NCI-H1694 (cell line): ENCODE data around the gene TCERG1L.

Experiments used
- DNase-seq: peaks from one replicate; lab custom pipeline; 2025; lab: John Stamatoyannopoulos, UW

Gene TCERG1L

DNA sequence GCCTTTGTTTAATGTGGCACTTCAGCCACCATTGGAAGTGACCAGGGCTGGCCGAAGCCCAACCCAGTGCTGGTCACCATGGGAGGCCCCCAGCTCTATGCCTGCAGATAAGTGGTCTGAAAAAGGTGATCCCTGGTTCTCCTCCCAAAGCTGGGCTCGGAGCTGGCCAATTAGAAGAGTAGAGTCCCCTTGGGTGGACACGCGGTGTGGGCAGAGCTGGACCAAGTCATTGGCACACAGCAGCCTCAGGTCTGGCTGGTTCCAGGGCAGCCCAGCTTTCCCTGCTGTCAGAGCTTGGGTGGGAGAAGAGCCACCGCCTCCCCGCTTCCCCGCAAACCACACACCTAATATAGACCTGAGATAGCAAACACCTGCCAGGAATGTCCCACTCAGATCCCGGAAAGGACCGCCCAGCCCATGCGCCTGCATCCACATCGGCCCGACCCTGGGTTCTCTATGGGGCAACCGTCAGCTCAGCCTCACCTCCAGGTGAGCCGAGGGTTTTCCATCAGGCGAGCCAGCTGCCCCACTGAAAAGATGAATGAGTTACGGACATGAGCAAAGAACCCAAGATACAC is 84.3 kb downstream of the TCERG1L start:
- DNase-seq, result no peak

DNA sequence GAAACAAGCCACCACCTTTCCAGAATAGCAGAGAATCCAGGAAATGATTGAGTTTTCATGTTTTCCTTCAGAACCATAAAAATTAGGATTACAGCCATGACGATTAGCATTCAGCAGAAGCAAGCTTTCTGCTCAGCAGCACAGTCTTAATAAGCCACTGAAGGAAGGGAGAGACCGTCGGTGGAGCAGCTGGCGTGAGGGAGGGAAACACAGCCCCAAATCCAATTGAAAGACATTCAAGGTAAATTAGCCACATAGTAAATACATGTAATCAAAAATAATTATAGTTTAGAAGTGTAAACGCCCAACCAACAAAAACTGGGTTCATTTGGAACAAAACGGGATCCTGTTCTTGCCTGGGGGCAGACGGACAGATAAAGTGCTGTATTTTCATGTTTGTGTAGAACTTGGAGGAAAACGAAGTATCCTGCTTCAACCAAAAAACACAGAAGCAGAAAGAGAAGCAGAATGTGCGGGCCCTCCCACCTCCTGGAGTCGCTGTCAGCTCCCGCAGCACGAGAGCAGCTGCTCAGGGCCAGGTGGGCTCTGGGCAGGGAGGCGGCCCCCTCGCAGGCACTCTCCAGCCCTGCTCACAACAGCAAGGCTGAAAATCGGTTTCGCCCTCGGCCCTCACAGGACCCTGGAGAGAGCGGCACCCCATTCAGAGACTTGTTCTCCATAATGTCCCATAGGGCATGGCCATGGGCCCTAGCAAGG is 84.9 kb downstream of the TCERG1L start:
- DNase-seq, result no peak

DNA sequence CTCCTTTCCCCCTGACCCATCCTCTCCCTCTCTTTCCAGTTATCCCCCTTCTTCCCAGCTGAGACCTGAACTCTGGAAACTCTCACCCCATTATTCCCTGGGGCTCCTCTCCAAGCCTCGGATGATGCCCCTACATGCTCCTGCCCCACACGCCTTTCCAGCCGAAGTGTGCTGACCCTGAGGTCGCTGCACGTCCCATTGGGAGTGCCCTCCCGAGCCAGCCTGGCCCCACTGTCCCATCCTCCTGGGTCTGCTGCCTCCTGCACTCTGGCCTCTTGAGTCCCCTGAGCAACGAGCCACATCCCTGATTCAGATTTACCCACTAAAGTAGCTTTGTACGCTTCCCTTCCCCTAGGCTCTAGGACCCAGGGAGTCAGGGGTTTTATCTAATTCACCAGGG is 87.4 kb downstream of the TCERG1L start:
- DNase-seq, result no peak

DNA sequence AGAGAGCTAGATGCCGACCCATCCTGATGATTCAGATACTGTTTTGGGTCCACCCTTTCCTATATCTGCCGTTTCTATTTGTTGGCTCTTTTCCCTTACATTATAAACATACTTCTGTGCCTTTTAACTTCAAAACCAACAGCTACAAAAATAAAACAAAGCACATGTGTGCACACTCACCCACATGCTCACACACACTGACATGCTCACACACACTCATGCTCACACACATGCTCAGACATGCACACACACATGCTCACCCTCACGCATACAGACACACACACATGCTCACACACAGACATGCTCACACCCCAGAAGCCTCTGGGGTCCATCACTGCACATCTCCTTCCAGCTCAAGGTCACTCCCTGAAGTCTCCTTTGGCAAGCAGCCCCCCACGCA is 88.1 kb downstream of the TCERG1L start:
- DNase-seq, result no peak

DNA sequence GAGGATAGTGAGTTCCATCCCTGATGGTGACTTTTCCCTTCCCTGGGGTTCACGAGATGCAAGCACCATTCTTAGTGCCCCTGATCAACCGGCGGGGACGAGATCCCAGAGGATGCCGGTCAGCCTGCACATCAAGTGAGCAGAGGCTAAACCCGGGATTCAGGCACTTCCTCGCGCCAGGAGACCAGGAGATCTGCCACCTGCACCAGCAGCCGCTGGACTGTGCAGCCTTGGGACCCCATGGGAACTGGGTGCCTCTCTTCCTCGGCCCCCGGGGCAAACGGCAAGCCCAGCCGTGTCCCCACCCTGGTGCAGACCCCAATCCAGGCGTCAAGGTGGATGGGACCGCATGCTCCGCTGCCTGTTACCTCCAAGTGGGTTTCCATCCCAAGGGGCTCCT is 88.5 kb downstream of the TCERG1L start:
- no peak for DNase-seq

DNA sequence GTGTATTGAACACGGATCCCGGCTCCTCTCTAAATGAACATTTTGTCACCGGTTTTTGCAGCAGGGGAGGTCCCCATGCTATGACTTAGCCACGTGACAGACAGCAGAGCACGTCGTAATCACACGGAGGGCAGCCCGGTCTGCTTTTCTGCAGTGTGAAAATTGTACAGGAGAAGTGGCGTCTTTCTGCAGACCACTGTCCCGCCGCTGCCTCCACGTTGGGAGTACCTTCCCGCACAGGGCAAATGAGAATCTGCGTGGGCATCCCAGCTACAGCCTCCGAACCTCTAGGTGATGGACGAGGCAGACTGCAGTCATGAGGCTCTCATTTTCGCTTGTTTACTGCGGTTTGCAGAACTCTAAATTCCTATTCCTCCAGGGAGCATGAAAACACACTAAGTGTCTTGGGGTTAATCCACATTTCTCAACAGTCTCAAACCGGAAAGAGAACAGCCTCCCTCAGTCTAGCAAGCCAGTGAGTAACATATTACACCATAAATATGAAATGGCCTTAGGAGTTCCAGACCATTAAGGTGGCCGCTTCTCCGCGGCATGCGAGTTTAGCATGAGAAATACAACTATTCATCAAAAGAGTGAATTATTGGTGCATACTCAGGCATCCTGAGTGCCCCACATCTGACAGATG is 89.8 kb downstream of the TCERG1L start:
- DNase-seq, result no peak

DNA sequence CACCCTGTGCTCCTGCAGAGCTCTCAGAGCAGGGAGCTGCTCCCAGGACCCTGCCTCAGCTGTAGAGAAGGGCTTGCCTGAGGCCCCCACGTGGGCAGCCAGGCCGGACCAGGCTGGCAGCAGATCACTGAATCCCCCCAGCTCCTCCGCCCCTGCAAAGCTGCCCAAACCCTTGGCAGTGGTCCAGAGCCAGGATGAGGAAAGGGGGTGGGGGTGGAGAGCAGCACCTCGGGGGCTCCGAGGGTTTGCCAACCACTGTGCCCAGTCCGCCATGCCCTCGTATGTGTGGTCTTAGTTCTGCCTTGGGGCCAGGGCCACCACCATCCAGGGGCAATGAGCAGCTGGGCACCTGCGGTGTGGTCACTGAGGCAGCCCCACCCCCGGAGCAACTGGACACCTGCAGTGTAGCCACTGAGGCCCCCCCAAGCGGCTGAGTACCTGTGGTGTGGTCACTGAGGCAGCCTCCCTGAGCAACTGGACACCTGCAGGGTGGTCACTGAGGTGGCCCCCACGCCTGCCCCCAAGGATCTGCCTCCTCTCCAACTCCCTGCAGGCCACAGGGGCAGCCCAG is 90.8 kb downstream of the TCERG1L start:
- no peak for DNase-seq

DNA sequence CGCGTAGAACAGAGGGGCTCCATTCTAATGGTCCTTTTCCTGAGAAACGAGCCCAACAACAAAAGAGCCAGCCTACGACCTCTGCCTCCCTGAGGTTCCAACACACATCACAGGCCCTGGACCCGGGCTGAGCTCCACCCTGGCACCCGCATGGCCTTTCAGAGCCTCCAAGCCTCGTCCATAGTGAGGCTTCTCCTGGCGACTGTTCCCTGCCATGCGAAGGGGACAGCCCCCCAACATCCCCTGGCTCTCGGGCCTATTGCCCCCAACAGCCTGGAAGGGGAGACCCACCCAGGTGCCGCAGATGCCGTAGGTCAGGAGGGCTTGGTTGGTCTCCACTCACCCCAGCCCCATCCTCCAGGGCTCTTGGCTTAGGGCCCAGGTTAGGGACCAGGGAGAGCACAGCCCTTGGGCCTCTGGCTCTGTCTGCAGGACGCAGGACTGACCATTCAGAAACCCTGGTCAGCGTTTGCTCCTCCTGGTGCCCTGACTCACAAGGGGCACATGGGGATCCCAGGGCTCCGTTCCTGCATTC is 91.5 kb downstream of the TCERG1L start:
- no peak for DNase-seq

DNA sequence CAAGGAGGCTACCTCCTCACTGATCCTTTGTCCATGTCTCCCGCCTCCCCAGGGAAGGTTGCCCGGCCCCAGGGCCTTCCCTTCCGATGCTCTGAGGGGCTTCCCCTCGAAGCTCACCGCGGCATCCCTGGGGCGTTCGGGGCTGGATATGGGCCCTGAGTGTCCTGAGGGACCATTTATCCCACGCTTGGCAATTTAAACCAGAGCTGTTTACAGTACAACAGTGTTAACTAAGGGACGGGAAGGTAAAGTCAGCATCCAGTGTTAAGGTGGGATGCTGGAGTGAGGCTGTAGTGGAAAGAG is 92.0 kb downstream of the TCERG1L start:
- no peak for DNase-seq

DNA sequence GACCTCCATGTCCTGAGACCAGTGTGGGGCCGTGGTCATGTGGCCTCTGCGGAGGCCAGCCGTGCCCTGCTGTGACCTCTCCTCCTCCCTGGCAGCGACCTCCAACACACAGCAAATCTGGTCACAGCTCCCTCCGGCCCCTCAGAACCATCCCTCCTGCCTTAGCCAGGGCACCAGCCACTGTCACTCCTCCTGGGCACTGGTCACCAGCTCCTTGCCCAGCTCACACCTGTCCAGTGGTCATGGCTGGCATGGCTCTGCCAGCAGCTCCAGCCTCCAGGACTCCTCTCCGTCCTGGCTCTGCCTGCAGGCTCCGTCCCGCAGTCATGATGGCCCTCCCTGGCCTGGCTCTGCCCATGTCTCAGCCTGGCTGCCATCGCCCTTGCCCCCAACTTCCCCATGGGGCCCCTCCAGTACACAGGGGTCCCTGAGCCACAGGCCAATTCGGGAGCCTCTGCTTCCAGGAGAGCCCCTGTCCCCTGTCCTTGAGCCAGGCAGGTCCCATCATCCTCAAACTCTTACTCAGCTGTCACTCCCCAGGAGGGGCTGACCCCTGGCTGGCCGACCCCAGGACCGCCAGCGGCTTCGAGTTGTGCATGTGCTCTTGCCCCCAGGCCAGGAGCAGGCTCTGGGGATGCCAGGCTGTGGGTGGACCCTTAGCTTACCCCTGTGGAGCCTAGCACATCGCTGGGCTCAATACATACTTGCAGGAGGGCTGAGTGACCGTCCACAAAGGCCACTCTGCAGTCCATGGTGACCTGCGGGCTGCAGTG is 92.5 kb downstream of the TCERG1L start:
- no peak for DNase-seq

DNA sequence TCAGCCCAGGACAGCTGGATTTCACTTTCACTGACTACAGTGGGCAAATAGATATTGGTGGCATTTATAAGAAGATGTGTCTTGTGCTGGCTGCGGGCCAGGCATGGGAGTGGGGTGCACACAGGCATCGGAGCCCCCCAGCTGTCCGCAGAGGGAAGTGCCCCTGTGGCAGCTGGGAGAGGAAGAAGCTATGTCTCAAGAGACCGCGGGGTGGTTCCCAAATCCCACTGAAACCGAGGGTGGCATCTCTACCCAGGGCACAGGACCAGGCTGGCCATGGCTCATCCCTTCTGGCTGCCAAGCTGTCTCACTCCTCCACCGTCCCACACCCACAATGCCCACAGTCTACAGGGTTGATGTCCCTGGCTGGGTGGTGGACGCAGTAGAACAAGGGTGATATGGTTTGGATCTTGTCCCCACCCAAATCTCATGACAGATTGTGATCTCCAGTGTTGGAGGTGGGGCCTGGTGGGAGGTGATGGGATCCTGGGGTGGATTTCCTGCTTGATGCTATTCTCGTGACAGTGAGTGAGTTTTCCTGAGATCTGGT is 94.8 kb downstream of the TCERG1L start:
- DNase-seq, result no peak

DNA sequence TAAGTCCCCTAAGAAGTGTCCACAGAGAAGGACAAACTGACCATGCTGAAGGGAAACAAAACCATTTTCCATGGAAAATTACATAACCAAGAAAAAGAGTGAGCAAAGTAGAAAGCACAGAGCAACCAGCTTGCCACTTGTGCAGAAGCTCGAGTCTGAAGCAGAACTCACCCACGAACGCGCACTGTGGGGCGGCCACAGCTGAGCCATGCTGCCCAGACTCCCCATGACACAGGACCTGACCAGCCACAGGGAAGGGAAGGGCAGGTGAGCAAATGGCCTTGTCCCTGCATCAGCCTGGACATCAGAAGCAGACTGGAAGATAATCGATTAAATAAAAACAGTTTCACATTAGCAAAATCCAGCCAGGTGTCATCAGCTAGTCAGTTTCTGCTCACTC is 95.7 kb downstream of the TCERG1L start:
- no peak for DNase-seq

DNA sequence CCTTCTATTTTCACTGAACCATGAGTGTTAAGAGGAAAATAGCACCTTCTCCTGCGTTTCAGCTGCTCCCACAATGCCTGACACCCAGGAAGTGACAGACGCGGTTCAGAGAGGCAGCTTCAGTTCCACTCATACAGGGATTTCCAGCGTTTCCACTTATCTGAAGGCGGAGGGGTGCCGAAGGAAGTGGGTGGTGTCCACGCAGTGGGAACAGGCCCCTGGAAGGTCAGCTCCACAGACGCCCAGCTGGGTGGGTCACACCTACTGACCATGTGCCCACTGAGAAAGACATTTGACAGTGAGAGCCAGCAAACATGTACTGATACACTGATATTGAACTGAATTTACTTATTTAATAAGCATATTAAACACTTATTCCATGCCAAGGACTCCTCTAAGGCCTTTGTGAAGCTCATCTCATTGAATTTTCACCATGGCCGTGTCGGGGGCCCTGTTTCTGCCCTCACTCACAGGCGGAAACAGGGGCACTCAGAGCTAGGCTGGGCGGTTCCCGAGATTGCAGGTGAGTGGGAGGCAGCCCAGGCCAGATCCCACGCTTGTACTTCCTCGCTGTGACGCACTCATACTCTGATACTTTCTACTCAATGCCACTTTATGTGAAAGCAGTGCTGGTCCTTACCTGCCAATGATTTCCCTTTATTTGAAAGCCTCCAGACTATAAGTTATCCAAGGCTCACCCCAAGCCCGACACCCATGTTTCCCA is 96.8 kb downstream of the TCERG1L start:
- DNase-seq, result no peak

DNA sequence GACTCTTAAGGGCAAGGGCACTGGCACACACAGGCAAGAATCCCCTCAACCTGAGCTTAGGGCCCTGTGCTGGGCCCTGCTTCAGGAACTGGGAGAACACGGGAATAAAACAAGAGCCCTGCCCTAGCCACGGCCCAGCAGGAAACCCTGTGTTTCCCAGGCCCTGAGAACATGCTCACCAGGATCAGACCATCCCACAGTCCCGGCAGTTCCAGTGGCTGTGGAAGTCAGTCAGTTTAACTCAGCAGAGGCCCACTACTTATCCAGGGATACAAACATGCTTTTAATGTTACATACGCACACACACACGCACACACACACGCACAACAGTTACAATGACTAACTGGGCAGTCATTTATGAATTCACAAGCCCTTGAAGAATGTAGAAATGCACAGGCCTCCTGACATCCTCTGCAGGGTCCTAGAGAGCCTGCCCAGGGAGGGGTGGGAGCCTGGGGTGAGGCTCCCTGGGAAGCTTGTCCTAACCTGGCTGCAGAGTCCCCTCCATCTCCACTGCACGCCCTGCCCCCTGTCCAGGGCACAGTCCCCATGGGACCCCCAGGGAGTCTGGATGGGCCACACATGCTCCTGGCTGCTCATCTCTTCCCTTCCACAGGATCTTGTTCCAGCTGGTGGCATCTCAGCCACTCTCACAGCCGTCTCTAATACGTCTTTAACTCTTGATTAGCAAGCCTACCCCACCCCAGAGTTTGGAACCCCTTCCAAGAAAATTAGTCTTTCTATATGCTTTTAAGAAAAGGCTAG is 97.6 kb downstream of the TCERG1L start:
- no peak for DNase-seq

DNA sequence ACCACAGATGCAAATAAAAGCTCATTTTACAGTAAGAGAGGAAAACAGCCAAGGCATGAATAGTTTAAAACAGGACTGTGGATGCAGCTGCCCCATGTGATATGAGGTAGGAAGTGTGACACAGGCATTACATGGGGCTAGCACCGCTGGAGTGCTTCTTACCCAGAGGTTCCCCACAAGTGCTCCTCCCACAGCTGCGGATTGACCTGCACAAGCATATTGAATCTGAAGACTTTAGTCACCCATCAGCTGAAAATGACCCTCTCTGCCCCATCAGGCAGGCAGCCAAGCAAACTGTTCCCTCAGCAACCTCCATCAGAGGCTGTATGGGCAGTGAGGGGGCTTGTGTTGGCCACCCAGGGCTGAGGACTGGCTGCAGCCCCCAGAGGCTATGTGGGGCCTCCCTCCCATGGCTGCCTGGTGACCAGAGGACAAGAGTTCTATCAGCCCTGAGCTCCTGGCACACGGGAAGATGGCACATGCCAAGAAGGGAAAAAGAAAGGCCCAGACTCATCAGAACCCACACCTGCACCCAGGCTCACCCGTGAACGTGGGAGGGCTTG is 98.7 kb downstream of the TCERG1L start:
- no peak for DNase-seq

DNA sequence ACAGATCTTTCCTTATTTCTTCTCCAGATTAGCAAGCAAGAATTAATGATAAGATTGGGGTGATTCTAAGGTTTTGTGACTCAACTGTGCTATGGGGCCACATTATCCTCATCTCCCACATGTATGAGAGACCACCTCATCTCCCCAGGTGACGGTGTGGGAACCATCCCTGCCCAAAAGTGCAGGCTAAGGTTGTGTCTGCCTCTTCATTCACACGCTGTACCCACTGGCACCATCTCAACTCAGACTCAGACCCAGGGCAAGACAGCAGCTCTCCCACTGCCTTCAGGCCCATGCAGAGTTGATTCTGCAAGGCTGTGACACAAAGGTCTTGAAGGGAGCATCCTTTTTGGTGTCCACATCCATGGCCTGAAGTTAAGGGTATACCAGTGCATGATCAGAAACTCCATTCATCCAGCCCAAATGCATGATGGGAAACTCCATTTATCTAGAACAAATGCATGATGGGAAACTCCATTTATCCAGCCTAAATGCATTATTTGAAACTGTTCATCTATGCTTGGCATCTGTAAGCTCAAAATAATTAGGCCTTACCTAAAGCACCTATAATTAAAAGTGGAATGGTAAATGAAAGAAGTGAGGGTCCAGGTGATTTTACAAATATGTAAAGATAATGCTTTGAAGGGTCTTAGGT is 99.4 kb downstream of the TCERG1L start:
- DNase-seq, result no peak

DNA sequence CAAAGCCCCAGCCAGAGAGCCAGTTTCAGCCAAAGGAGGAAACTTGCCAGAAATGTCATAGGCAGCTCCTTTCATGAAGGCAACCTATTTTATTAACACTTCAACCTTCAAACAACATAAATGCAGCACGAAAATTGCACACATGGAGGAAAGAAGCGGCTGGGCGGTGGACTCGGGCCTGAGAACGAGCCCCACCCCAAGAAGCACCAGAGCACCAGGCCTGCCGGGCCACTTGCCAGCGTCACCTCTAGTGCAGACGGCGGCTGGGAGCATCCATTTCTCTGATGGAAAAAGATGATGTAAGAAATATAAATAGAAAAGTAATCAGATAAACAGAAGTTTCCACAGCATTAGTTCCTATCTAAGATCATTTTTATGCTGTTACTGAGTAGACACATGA is 100.0 kb downstream of the TCERG1L start:
- no peak for DNase-seq

DNA sequence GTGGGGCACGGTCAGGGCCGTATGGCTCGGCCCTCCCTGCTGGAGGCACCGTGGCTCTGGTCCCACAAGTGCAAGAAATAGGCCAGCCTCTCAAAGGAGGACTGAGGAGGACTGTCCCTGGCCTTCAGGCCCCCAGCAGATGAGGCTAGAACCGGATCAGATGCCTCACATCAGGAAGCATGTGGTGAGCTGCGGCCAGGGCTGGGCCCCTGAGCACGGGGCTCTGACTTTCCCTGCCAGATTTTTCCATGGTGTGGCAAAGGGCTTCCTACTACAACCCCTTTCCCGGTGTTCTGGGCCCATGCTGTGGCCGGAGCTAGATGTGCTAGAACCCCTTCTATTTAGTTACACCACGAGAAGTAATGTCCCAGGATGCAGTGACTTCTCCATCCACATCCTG is 100.4 kb downstream of the TCERG1L start:
- no peak for DNase-seq

DNA sequence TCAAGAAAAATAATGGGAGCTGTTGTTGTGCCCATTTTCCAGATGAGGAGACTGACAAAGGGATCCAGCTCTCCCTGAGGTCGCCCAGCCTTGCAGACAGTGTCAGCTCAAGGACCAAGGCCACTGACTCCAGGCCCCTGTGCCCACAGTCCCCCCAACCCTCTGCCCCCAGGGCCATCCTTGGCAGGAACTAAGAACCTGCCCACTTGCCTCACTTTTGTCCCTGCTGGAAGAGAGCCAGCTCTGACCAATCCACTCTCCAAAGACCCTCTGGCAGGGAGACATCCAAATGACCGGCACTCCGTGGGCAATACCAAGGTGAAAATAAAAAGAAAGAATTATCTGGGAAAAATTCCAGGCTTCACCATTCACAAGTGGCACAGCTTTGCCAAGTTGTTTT is 101.3 kb downstream of the TCERG1L start:
- no peak for DNase-seq
